Measurements from ENCODE around the gene SLC9A5.

GRCh38 chr16:67258161-67258835 lies 9.5 kb downstream of the SLC9A5 start:
- no peak for TF ChIP-seq CTCF (conservative IDR thresholded peaks at IDR 0.05; ENCODE audit: low read length)
- no peak for TF ChIP-seq EZH2phosphoT487 (IDR thresholded peaks at IDR 0.05; ENCODE audit: borderline replicate concordance, low read depth, low read length)

Measured in OCI-LY7 (cell line).